Tibial nerve (tissue), 4 donors: ENCODE measurements around the gene TJP1. TPM values are rescaled to one million over a fixed set of nuclear protein-coding genes. Genes with fewer than 3 reads are reported as not detected.

Experiments used
- DNase-seq, 2 donors: peaks; one replicate each; pipeline ENCODE4 v3.0.0-alpha.2; 2019; ENCODE audit warnings: low spot score in 2 of 2
- H3K27ac ChIP-seq, 4 donors: fragments of 200-600 bp; sonication (generic) in 3 of 4; one replicate each; pipeline ENCODE4 v1.5.1; 2017 to 2019; ENCODE audit warnings: mild to moderate bottlenecking in 1 of 4
- H3K27me3 ChIP-seq, 2 donors: fragments of 200-600 bp; sonication (generic) in 1 of 2; one replicate each; pipeline versions ENCODE4 v1.5.1 to v1.6.0; 2017 to 2019
- H3K36me3 ChIP-seq, 3 donors: fragments of 200-600 bp; sonication (generic); one replicate each; pipeline ENCODE4 v1.5.1; 2018 to 2019
- H3K4me1 ChIP-seq, 4 donors: fragments of 200-600 bp; sonication (generic) in 3 of 4; one replicate each; pipeline ENCODE4 v1.5.1; 2017 to 2019
- H3K4me3 ChIP-seq, 4 donors: fragments of 200-600 bp; sonication (generic) in 3 of 4; one replicate each; pipeline ENCODE4 v1.5.1; 2017 to 2019; ENCODE audit warnings: mild to moderate bottlenecking in 1 of 4, moderate library complexity in 1 of 4
- H3K9me3 ChIP-seq, 4 donors: fragments of 200-600 bp; sonication (generic) in 3 of 4; one replicate each; pipeline ENCODE4 v1.5.1; 2017 to 2019
- EP300 ChIP-seq, 2 donors: sonication (generic); formaldehyde crosslinking; IDR thresholded peaks; one replicate each; pipeline ENCODE4 v1.6.1; 2017; ENCODE audit warnings: antibody characterized with exemption in 2 of 2, mild to moderate bottlenecking in 1 of 2
- POLR2A ChIP-seq, 2 donors: fragments of 450-650 bp; IDR thresholded peaks; one replicate each; pipeline ENCODE4 v1.6.1; 2017; ENCODE audit warnings: antibody characterized with exemption in 2 of 2, mild to moderate bottlenecking in 2 of 2, moderate library complexity in 2 of 2
- WGBS, 2 donors: methylation state at CpG; one replicate each; pipeline ENCODE4 v1.1.5; 2018; 5-methylcytosine and 5-hydroxymethylcytosine counted together
- total RNA-seq, 4 donors: library from RNA; depleted of rRNA; stranded (reverse); fragments of >200 nt; gene quantifications; one replicate each; pipeline ENCODE4 v1.1.0, GENCODE V29; 2016
- TF ChIP-seq, protein P1 (sequence below), 5 experiments: fragments of 200-600 bp in 3 of 5; fragments of 450-650 bp in 2 of 5; sonication (generic) in 3 of 5; IDR thresholded peaks; one replicate each; pipeline ENCODE4 v1.5.1; 2016 to 2019; ENCODE audit warnings: antibody characterized with exemption in 5 of 5, mild to moderate bottlenecking in 3 of 5, moderate library complexity in 2 of 5

TJP1 gene
- total RNA-seq, 4 donors from 2014 or later, result 163 to 416 (median 403) TPM

- 46 to 51% methylated on average over 3 of the region's 3 CpGs for WGBS, 2 donors
- Histone ChIP-seq H3K9me3 (no peaks in the 10 kb centered on the region), H3K27ac (no peak overlapping the region), H3K27me3 (no peaks in the 10 kb centered on the region), H3K36me3 (peaks cover 0 to 8% (median 0%) of the 10 kb centered on the region in 3 donors), H3K4me3 (no peak overlapping the region), H3K4me1 (peaks cover 0 to 18% (median 4%) of the 10 kb centered on the region in 4 donors)
- DNase-seq, result no peak
- TF ChIP-seq, protein P1, sequence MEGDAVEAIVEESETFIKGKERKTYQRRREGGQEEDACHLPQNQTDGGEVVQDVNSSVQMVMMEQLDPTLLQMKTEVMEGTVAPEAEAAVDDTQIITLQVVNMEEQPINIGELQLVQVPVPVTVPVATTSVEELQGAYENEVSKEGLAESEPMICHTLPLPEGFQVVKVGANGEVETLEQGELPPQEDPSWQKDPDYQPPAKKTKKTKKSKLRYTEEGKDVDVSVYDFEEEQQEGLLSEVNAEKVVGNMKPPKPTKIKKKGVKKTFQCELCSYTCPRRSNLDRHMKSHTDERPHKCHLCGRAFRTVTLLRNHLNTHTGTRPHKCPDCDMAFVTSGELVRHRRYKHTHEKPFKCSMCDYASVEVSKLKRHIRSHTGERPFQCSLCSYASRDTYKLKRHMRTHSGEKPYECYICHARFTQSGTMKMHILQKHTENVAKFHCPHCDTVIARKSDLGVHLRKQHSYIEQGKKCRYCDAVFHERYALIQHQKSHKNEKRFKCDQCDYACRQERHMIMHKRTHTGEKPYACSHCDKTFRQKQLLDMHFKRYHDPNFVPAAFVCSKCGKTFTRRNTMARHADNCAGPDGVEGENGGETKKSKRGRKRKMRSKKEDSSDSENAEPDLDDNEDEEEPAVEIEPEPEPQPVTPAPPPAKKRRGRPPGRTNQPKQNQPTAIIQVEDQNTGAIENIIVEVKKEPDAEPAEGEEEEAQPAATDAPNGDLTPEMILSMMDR (IDR thresholded peaks at IDR 0.05), result peak in 4 of 5 experiments; percentile 27 to 46 (median 27)
- no peak for TF ChIP-seq POLR2A (IDR thresholded peaks at IDR 0.05)
Observed at GRCh38 chr15:29747837-29748417, 74.3 kb downstream of the TJP1 start.

DNA sequence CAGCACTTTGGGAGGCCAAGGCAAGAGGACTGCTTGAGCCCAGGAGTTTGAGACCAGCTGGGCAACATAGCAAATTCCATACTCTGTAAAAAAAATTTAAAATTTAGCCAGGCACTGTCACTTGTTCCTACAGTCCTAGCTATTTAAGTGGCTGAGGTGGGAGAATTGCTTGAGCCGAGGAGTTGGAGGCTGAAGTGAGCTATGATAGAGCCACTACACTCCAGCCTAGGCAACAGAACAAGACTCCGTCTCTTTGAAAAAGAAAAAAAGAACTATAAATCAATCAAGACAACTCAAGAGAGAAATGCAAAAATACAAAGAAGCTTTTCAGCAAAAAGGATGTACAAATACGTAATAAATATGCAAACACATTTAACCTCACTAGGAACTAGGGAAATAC, 78.8 kb downstream of the TJP1 start:
- Histone ChIP-seq H3K27me3 (no peaks in the 10 kb centered on the region), H3K9me3 (no peaks in the 10 kb centered on the region), H3K36me3 (peaks cover 0 to 36% (median 0%) of the 10 kb centered on the region in 3 donors), H3K4me3 (no peak overlapping the region), H3K4me1 (peaks cover 0 to 9% (median 4%) of the 10 kb centered on the region in 4 donors), H3K27ac (peak overlapping the region in 1 of 4 donors; percentile 2)
- WGBS, 2 donors, result 60 to 65% methylated on average over 3 of the region's 3 CpGs
- TF ChIP-seq EP300 (IDR thresholded peaks at IDR 0.05) (no peak), POLR2A (IDR thresholded peaks at IDR 0.05) (no peak)
- TF ChIP-seq, protein P1 (IDR thresholded peaks at IDR 0.05), result no peak
- no peak for DNase-seq

DNA sequence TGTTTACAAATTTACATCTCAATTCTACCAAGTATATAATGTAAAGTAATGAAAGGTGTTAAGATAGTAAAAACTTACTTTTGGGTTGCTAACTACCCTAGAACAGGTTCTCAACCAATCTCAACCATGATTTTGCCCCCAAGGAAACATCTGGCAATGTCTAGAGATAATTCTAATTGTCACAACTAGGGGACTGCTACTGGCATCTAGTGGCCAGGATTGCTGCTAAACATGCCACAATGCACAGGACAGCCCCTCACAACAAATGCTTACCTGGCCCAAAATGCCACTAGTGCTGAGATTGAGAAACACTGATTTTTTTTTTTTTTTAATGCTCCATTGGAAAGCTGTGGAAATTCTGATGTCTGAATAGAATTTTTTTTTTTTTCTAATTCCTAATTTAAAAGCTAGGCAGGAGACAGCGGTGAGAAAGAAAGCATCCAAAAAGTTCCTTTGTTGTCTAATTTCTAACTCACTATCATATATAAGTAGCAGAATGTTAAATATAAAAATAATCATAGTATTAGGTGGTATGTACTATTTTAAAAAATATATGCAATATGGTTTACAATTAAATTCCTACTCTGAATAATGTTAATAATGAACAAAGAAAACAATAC, 81.5 kb downstream of the TJP1 start:
- TF ChIP-seq POLR2A (IDR thresholded peaks at IDR 0.05), result no peak
- no peak for TF ChIP-seq EP300 (IDR thresholded peaks at IDR 0.05)
- TF ChIP-seq, protein P1 (IDR thresholded peaks at IDR 0.05), result no peak
- Histone ChIP-seq H3K36me3 (peaks cover 0 to 57% (median 0%) of the 10 kb centered on the region in 3 donors), H3K9me3 (no peaks in the 10 kb centered on the region), H3K27me3 (no peaks in the 10 kb centered on the region), H3K4me1 (peaks cover 0 to 16% (median 4%) of the 10 kb centered on the region in 4 donors), H3K27ac (no peak overlapping the region), H3K4me3 (no peak overlapping the region)
- DNase-seq, result no peak
- WGBS, 2 donors, result 98 to 100% methylated on average over 1 of the region's 1 CpG

DNA sequence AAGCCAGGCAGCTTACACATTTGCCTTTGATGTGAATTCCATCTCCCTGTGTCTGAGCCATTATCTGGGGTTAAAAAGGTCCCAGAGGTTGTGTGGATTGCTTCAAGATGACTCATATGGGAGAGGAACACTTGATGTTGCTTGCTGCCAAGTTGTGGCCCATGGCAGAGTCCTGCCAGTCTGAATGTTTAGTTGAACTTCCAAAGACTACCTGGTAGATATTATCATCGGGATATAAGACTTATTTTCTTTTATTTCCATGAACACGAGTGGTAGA, 85.6 kb downstream of the TJP1 start:
- no peak overlapping the region for H3K27ac ChIP-seq
- TF ChIP-seq EP300 (IDR thresholded peaks at IDR 0.05), result no peak
- TF ChIP-seq, protein P1 (IDR thresholded peaks at IDR 0.05), result no peak
- no peak for TF ChIP-seq POLR2A (IDR thresholded peaks at IDR 0.05)

GRCh38 chr15:29736012-29736743, 86.1 kb downstream of the TJP1 start:
- H3K9me3 ChIP-seq, result no peaks in the 10 kb centered on the region
- H3K36me3 ChIP-seq, result peaks cover 0 to 93% (median 2%) of the 10 kb centered on the region in 3 donors
- no peaks in the 10 kb centered on the region for H3K27me3 ChIP-seq
- no peak overlapping the region for H3K27ac ChIP-seq
- H3K4me3 ChIP-seq, result no peak overlapping the region
- WGBS, 2 donors, result 76 to 83% methylated on average over 3 of the region's 3 CpGs
- no peak for DNase-seq
- TF ChIP-seq EP300 (IDR thresholded peaks at IDR 0.05) (no peak), POLR2A (IDR thresholded peaks at IDR 0.05) (no peak)
- TF ChIP-seq, protein P1 (IDR thresholded peaks at IDR 0.05), result no peak
- H3K4me1 ChIP-seq, result peaks cover 0 to 7% (median 0%) of the 10 kb centered on the region in 4 donors

More for the DNA sequence above, 85.6 kb downstream of the TJP1 start:
- no peak for DNase-seq
- Histone ChIP-seq H3K4me3 (no peak overlapping the region), H3K9me3 (no peaks in the 10 kb centered on the region), H3K36me3 (peaks cover 0 to 93% (median 2%) of the 10 kb centered on the region in 3 donors), H3K4me1 (peaks cover 0 to 7% (median 0%) of the 10 kb centered on the region in 4 donors), H3K27me3 (no peaks in the 10 kb centered on the region)
- WGBS, 2 donors, result 84 to 87% methylated on average over 2 of the region's 2 CpGs
